ENCODE measurements around the gene CLCF1. TPM values are rescaled to one million over a fixed set of nuclear protein-coding genes. Genes with fewer than 3 reads are reported as not detected.

Gene CLCF1
- total and polyA plus RNA-seq, 8 donors: 2.6 to 69.2 (median 5.4) TPM; not detected in 1

DNA sequence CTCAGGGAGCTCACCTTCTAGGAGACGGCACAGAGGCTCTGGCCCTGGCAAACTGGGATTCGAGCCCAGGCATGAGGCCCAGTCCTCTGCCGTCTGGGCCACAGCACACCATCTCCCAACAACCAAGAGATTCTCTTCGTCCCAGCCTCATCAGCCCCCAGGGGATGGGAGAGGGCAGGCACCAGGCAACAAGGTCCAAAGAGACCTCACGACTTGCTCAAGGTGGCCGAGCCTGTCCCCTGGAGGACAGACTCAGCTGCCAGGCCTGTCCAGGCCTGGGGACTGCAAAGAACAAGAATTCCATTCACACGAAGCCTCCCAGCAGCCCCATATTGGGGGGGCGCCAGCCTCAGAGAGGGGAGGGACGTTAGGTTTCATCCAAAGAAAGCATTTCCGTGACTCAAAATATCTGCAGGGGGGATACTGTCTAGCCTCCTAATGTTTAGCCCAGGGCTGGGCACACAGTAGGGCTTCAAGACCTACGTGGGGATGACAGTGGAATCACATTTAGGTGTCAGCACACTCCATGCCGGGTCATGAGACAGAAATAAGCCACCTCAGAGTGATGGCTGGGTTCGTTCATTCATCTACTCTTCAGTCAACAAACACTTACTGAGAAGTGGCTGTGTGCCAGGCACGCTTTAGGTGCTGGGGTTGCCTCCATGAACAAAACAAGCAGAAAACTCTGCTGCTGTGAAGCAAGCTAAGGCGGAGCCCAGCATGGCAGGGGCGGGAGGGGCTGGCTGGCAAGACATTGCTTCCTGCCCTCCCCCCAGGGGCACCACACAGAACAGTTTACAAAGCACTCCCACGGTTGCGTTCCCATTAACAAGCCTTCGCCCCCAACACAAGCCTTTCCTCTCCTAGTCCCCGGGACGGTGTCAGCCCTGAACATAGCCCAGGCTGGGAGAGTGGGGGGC, 43.3 kb upstream of the CLCF1 start:
- H3K27me3 ChIP-seq: peaks cover 0 to 33% (median 0%) of the 10 kb centered on the region in 3 donors
- peak in 1 of 3 donors; percentile 35 for TF ChIP-seq POLR2AphosphoS5 (IDR thresholded peaks at IDR 0.05)
- no peak for TF ChIP-seq POLR2A (IDR thresholded peaks at IDR 0.05)
- H3K27ac ChIP-seq: peak overlapping the region; percentile 14 to 86 (median 66)
- peaks cover 60 to 72% (median 68%) of the 10 kb centered on the region in 4 donors for H3K4me1 ChIP-seq
- peak overlapping the region in 2 of 4 donors; percentile 42 to 47 for H3K4me3 ChIP-seq
- no peaks in the 10 kb centered on the region for H3K36me3 ChIP-seq
- WGBS, 5 donors: 28 to 46% (median 42%) methylated on average over 15 to 21 of the region's 21 CpGs
- peak; percentile 79 to 91 for DNase-seq
- intact Hi-C loops (cut with DNase I; ENCODE audit: low total_unique reads): no loop called here
- no peaks in the 10 kb centered on the region for H3K9me3 ChIP-seq

DNA sequence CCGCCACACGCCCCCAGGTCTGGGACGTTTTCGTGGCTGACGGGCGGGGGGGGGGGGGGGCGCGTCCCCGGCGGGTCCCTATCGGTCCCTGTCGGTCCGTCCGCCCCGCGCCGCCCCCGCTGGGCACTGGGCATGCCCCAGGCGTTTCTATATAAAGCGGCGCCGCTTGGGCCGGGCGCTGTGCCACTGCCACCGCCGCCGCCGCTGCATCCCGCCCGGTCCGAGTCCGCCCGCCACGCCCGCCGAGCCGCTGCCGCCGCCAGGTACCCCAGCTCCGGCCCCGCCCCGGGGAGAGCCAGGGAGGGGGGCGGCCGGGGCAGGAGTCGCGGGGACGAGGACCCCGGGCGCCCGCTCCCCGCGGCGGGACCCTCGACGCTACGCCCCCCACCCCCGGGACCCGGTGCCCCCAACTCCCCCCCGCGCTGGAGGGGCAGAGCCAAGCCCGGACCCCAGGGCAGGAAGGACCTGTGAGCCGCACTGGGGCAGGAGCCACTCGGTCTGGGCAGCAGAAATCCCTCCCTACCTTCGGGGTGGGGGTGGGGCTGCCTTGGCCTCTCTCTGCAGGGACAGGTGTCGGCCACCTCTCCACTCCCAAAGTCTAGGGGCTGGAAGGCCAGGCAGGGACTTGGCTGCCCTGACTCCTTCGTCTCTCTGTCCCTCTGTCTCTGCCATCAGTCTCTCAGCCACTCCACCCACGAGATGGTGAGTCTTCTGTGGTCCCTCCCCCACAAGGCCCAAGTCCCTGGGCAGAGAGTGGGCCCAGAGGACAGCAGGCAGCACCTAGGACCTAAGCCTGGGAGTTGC, 42.3 kb upstream of the CLCF1 start, which contains the start of gene CARNS1:
Gene CARNS1, plus strand, starts transcription at position 178 of the 804 bp plus-strand sequence. Its CDS starts 522 bp downstream, at position 700.
- Histone ChIP-seq H3K4me1 (peaks cover 55 to 73% (median 67%) of the 10 kb centered on the region in 4 donors), H3K4me3 (peak within 1 kb of the TSS; percentile 42 to 47 (median 44)), H3K9me3 (no peaks in the 10 kb centered on the region), H3K36me3 (no peaks in the 10 kb centered on the region), H3K27me3 (peaks cover 0 to 43% (median 0%) of the 10 kb centered on the region in 3 donors), H3K27ac (peak within 1 kb of the TSS; percentile 14 to 86 (median 73))
- intact Hi-C loops (cut with DNase I; ENCODE audit: low total_unique reads): no loop called here
- peak in 1 of 2 donors; percentile 72 for DNase-seq
- WGBS, 5 donors: 3 to 10% (median 5%) methylated on average over 6 to 67 of the region's 67 CpGs
- no peak for TF ChIP-seq EP300 (IDR thresholded peaks at IDR 0.05)
- TF ChIP-seq POLR2A (IDR thresholded peaks at IDR 0.05): no peak
- TF ChIP-seq, protein P1, sequence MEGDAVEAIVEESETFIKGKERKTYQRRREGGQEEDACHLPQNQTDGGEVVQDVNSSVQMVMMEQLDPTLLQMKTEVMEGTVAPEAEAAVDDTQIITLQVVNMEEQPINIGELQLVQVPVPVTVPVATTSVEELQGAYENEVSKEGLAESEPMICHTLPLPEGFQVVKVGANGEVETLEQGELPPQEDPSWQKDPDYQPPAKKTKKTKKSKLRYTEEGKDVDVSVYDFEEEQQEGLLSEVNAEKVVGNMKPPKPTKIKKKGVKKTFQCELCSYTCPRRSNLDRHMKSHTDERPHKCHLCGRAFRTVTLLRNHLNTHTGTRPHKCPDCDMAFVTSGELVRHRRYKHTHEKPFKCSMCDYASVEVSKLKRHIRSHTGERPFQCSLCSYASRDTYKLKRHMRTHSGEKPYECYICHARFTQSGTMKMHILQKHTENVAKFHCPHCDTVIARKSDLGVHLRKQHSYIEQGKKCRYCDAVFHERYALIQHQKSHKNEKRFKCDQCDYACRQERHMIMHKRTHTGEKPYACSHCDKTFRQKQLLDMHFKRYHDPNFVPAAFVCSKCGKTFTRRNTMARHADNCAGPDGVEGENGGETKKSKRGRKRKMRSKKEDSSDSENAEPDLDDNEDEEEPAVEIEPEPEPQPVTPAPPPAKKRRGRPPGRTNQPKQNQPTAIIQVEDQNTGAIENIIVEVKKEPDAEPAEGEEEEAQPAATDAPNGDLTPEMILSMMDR (IDR thresholded peaks at IDR 0.05): no peak
- TF ChIP-seq POLR2AphosphoS5 (IDR thresholded peaks at IDR 0.05): no peak

DNA sequence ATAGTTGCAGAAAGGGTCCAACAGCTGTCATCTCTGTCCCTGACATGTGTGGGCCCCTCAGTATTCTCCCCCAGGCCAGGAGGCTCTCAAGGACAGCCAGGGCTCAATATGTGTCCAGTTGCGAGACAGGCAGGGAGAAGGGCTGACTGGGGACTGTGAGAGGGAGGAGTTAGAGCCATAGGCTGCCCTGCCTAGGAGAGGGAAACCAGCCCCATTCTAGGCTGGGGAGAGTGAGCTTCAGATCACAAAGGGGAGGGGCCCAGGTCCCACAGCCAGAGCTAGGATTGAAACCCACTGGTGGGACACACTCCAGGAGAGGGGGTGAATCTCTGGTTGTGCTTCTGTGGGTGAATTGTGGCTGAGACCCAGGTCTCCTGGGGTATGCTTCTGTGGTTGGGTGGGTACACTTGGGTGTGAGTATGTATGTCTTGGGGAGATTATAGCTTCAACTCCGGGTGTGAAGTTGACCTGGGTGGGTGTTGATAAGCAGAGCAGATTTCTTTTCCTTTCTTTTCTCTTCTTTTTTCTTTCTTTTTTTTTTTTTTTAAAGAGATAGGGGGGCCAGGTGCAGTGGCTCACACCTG, 40.0 kb upstream of the CLCF1 start:
- H3K9me3 ChIP-seq: no peaks in the 10 kb centered on the region
- no peaks in the 10 kb centered on the region for H3K36me3 ChIP-seq
- 33 to 58% (median 53%) methylated on average over 2 of the region's 2 CpGs for WGBS, 5 donors
- DNase-seq: no peak
- peaks cover 34 to 69% (median 63%) of the 10 kb centered on the region in 4 donors for H3K4me1 ChIP-seq
- intact Hi-C loops (cut with DNase I; ENCODE audit: low total_unique reads): no loop called here
- H3K27me3 ChIP-seq: peaks cover 0 to 66% (median 0%) of the 10 kb centered on the region in 3 donors
- H3K27ac ChIP-seq: no peak overlapping the region
- H3K4me3 ChIP-seq: no peak overlapping the region
- TF ChIP-seq POLR2AphosphoS5 (IDR thresholded peaks at IDR 0.05) (no peak), EP300 (IDR thresholded peaks at IDR 0.05) (no peak), POLR2A (IDR thresholded peaks at IDR 0.05) (no peak)
- TF ChIP-seq, protein P1 (IDR thresholded peaks at IDR 0.05): no peak

DNA sequence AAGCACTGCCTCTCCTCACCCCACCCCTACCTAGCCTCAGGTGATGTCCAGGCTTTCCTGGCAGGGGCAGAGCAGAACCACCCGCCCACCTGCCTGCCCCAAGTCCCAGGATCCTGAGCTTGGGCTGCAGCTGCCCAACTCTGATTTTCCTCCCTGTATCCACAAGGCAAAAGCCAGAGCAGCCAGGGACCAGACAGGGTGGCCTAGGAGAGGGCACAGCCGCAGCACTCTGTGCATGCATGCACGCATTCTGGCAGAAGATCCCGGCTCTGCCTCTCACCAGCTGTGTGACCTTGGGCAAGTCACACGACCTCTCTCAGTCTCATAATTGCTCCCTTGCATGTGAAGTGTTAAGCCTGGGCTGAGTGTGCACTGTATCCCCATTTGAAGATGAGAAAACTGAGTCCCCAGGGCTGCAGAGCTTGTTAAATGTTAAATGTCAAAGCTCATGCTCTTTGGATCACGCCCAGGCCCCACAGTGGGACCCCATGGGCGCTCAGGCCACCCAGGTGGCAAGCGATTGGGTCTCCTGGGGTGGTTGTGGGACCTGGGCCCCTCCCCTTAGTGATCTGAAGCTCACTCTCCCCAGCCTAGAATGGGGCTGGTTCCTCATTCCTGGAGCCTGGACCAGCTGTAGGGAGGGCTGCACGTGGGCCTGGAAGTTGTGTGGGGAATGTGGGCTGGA, 39.2 kb upstream of the CLCF1 start:
- no peaks in the 10 kb centered on the region for H3K9me3 ChIP-seq
- H3K4me1 ChIP-seq: peaks cover 29 to 69% (median 55%) of the 10 kb centered on the region in 4 donors
- no peak overlapping the region for H3K27ac ChIP-seq
- no peak for DNase-seq
- intact Hi-C loops (cut with DNase I; ENCODE audit: low total_unique reads): no loop called here
- TF ChIP-seq, protein P1 (IDR thresholded peaks at IDR 0.05): no peak
- TF ChIP-seq EP300 (IDR thresholded peaks at IDR 0.05) (no peak), POLR2A (IDR thresholded peaks at IDR 0.05) (no peak), POLR2AphosphoS5 (IDR thresholded peaks at IDR 0.05) (no peak)
- peaks cover 0 to 74% (median 0%) of the 10 kb centered on the region in 3 donors for H3K27me3 ChIP-seq
- 57 to 74% (median 70%) methylated on average over 2 to 9 of the region's 9 CpGs for WGBS, 5 donors
- no peak overlapping the region for H3K4me3 ChIP-seq
- H3K36me3 ChIP-seq: no peaks in the 10 kb centered on the region

Measured in stomach (tissue), 9 donors.